ENCODE measurements around the gene NR6A1. TPM values are rescaled to one million over a fixed set of nuclear protein-coding genes. Genes with fewer than 3 reads are reported as not detected.

The NR6A1 gene
- total RNA-seq, 1 experiment from 2014 or later, result 99.3 TPM

DNA sequence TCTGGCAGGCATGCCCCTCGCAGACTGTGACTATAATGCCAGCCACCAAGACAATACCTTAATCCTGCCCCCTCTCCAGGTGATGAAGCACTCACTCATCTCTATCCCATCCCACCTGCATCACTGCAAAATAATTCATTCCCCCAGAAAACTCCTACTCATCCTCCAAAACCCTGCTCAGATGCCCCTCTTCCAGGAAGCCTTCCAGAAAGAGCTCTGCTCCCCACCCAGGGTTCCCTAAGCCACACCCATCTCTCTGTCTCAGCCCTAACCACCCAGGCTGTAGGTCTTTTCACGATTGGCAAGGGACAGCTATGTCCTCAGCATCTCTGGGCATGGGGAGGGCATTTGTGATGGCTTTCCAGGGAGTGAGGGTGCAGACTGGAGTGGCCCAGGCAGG, 281.1 kb downstream of the NR6A1 start:
- no peak overlapping the region for H3K14ac ChIP-seq (ENCODE audit: insufficient read depth, low read length)
- Mint-ChIP-seq H3K27me3 (ENCODE audit: low read depth) (peaks cover 24% of the 10 kb centered on the region), H3K9me3 (no peaks in the 10 kb centered on the region), H3K4me1 (peaks cover 17 to 48% of the 10 kb centered on the region in 2 experiments), H3K36me3 (ENCODE audit: insufficient read depth in 1 of 3, low read depth in 3 of 3) (no peaks in the 10 kb centered on the region), H3K4me3 (no peak overlapping the region), H3K27ac (0 out of 7 replicates have a peak overlapping the region, but pooled peaks of 1 of the 3 experiments have one; percentile 51)
- no peak overlapping the region for H3K4me2 ChIP-seq (ENCODE audit: insufficient read depth, insufficient read length, low read length)
- no peak overlapping the region for H4K91ac ChIP-seq (ENCODE audit: insufficient read length, low read depth, low read length)
- H3K23ac ChIP-seq (ENCODE audit: insufficient read length, low read depth, low read length), result no peak overlapping the region
- no peak overlapping the region for H2BK15ac ChIP-seq (ENCODE audit: low read depth, low read length)
- no peak overlapping the region for H3K56ac ChIP-seq (ENCODE audit: insufficient read length, low read depth, low read length)
- H2BK120ac ChIP-seq (ENCODE audit: low read depth, low read length, poor library complexity, severe bottlenecking), result no peak overlapping the region
- H2BK20ac ChIP-seq (ENCODE audit: low read depth, low read length, poor library complexity, severe bottlenecking), result no peak overlapping the region
- H2BK5ac ChIP-seq (ENCODE audit: insufficient read length, low read length), result no peak overlapping the region
- H2AK5ac ChIP-seq (ENCODE audit: insufficient read length, low read length), result no peak overlapping the region
- H4K20me1 ChIP-seq (ENCODE audit: control insufficient read depth, insufficient read depth, insufficient read length), result no peaks in the 10 kb centered on the region
- H3K79me1 ChIP-seq (ENCODE audit: insufficient read depth, low read depth, low read length, poor library complexity, severe bottlenecking), result no peaks in the 10 kb centered on the region
- H4K5ac ChIP-seq (ENCODE audit: insufficient read length, low read depth, low read length), result no peak overlapping the region
- H3K27me3 ChIP-seq (ENCODE audit: insufficient read depth, low read length), result no peaks in the 10 kb centered on the region
- H3K4me1 ChIP-seq (ENCODE audit: insufficient read depth, low read length), result no peaks in the 10 kb centered on the region
- H2BK12ac ChIP-seq (ENCODE audit: insufficient read length, low read depth, low read length), result no peak overlapping the region
- no CpG with 5 or more reads among the region's 2 CpGs for WGBS (ENCODE audit: extremely low coverage, insufficient read length, low lambda C conversion rate)
- H3K79me2 ChIP-seq (ENCODE audit: insufficient read depth, low read length), result no peaks in the 10 kb centered on the region
- H3T11ph ChIP-seq (ENCODE audit: low read length), result no peak overlapping the region
- H3K23me2 ChIP-seq (ENCODE audit: insufficient read length, low read depth, low read length, poor library complexity, severe bottlenecking), result no peaks in the 10 kb centered on the region
- TF ChIP-seq, protein P1, sequence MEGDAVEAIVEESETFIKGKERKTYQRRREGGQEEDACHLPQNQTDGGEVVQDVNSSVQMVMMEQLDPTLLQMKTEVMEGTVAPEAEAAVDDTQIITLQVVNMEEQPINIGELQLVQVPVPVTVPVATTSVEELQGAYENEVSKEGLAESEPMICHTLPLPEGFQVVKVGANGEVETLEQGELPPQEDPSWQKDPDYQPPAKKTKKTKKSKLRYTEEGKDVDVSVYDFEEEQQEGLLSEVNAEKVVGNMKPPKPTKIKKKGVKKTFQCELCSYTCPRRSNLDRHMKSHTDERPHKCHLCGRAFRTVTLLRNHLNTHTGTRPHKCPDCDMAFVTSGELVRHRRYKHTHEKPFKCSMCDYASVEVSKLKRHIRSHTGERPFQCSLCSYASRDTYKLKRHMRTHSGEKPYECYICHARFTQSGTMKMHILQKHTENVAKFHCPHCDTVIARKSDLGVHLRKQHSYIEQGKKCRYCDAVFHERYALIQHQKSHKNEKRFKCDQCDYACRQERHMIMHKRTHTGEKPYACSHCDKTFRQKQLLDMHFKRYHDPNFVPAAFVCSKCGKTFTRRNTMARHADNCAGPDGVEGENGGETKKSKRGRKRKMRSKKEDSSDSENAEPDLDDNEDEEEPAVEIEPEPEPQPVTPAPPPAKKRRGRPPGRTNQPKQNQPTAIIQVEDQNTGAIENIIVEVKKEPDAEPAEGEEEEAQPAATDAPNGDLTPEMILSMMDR (conservative IDR thresholded peaks at IDR 0.05), result no peak
- H3K18ac ChIP-seq (ENCODE audit: insufficient read length, low read depth, low read length), result no peak overlapping the region
- no peaks in the 10 kb centered on the region for H3K9me3 ChIP-seq (ENCODE audit: control insufficient read depth, low read depth, low read length)
- no peak overlapping the region for H2AFZ ChIP-seq (ENCODE audit: low read length)
- H3K4ac ChIP-seq (ENCODE audit: low read depth, low read length), result no peak overlapping the region
- DNase-seq, result no peak
- H3K27ac ChIP-seq (ENCODE audit: insufficient read length, low read depth, low read length), result no peak overlapping the region
- no peak overlapping the region for H3K9ac ChIP-seq (ENCODE audit: extremely low read depth, insufficient read length, low read length)
- H4K8ac ChIP-seq (replicated peaks; ENCODE audit: insufficient read length, low read depth, low read length), result no peak overlapping the region

Measured in H9 (cell line).